ENCODE measurements around the gene HOXA6.

The HOXA6 gene

DNA sequence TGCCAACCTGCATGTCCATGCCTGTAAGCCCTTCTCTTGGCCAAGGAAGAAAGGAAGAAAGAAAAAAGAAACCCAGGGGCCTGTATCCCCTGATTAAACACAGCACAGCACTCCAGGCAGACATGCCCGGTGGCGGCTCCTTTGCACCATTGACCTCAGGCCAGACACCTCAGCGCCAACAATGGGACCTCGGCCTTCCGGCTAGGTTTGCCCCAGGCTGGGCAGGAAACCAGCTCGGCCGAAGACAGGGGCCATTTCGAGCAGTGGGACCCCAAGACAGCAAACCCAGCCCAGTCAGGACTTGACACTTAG is 23.7 kb upstream of the HOXA6 start:
- no peak for DNase-seq (ENCODE audit: low read depth)
- TF ChIP-seq CTCF (conservative IDR thresholded peaks at IDR 0.05; ENCODE audit: low read length): no peak
- H3K4me3 ChIP-seq (ENCODE audit: low read length): peak overlapping the region; percentile 87

DNA sequence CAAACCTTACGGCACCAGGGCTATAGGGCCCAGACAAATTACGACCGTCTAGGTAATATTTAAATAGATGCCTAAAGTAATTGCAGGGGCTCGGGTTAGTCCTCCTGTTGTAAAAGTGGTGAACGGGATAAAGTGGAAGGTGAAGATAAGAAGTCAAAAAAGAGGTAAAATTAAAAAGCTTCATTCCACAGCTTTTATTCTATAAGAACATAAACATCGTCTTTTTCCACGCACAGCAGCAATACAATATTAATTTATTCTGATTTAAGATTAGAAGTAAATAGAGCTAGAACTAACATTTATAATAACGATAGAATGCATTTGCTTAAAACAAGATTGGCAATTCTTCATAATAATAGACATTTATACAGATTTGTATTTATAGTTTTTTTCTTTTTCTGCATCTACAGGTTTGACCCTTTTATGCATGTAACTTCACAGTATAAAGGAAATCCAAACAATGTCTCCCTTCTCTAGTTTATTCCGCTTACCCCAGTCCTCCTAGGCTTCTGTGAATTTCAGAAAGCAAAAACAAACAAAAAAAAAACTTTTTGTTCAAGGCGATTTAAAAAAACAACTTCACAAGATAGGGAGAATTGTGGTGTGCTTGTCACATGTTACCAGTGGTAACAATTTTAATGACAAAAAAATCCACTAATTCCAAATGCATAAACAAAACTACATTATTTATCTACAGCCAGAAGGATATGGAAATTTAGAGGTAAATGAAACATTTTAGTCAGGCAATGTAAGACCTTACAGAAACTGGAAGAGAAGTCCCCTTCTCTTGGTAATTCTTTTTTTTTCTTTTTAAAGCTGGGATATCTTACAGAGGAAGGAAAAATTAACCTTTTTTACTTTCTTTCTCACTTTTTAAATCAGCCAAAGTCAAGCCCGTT is 23.1 kb upstream of the HOXA6 start:
- TF ChIP-seq CTCF (conservative IDR thresholded peaks at IDR 0.05; ENCODE audit: low read length): no peak
- H3K4me3 ChIP-seq (ENCODE audit: low read length): peak overlapping the region; percentile 87
- DNase-seq (ENCODE audit: low read depth): no peak

DNA sequence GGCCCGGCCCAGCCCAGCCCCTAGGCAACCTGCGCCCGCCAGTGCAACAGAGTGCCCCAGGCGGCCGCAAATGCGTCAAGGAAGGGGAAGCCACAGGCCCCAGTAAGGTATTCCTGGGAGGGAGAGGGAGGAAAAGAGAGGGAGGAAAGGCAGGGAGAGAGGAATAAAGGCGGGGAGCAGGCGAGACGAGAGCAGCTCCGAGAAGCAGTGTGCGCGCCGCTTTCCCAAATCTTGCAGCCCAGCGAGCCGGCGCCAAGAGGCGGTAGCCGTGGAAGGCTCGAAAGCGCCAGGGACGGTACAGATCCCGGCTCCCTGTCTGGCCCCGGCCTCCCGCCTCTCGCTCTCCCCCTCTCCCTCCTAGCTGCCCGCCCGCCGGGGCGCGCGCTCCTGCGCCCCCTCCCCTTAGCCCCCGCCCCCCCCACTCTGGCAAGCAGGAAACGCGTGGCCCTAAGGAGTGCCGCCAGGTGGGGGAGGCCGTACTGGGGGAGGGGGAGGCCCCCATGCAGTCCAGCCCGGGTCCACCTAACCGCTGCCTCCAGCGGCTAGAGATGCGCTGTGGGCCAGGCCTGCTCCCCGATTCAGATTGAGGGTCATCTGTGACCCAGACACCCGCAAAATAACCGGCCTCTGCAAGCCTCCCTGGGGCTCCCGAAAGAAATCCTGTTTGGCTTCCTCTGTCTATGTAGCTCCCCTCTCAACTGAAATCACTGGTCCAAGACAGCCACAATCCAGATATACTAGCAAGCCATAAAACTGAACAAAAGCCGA is 22.3 kb upstream of the HOXA6 start:
- DNase-seq (ENCODE audit: low read depth): no peak
- H3K4me3 ChIP-seq (ENCODE audit: low read length): peak overlapping the region; percentile 87
- no peak for TF ChIP-seq CTCF (conservative IDR thresholded peaks at IDR 0.05; ENCODE audit: low read length)

GRCh38 chr7:27168265-27168947 is 20.8 kb upstream of the HOXA6 start:
- peak overlapping the region; percentile 87 for H3K4me3 ChIP-seq (ENCODE audit: low read length)

GRCh38 chr7:27167916-27168264 is 20.3 kb upstream of the HOXA6 start:
- peak overlapping the region; percentile 87 for H3K4me3 ChIP-seq (ENCODE audit: low read length)
- TF ChIP-seq CTCF (conservative IDR thresholded peaks at IDR 0.05; ENCODE audit: low read length): no peak
- peak; percentile 81 for DNase-seq (ENCODE audit: low read depth)

More at GRCh38 chr7:27168265-27168947, 20.8 kb upstream of the HOXA6 start:
- TF ChIP-seq CTCF (conservative IDR thresholded peaks at IDR 0.05; ENCODE audit: low read length): peak; percentile 27; the same call in 1 of the 2 replicates
- DNase-seq (ENCODE audit: low read depth): peak; percentile 73

DNA sequence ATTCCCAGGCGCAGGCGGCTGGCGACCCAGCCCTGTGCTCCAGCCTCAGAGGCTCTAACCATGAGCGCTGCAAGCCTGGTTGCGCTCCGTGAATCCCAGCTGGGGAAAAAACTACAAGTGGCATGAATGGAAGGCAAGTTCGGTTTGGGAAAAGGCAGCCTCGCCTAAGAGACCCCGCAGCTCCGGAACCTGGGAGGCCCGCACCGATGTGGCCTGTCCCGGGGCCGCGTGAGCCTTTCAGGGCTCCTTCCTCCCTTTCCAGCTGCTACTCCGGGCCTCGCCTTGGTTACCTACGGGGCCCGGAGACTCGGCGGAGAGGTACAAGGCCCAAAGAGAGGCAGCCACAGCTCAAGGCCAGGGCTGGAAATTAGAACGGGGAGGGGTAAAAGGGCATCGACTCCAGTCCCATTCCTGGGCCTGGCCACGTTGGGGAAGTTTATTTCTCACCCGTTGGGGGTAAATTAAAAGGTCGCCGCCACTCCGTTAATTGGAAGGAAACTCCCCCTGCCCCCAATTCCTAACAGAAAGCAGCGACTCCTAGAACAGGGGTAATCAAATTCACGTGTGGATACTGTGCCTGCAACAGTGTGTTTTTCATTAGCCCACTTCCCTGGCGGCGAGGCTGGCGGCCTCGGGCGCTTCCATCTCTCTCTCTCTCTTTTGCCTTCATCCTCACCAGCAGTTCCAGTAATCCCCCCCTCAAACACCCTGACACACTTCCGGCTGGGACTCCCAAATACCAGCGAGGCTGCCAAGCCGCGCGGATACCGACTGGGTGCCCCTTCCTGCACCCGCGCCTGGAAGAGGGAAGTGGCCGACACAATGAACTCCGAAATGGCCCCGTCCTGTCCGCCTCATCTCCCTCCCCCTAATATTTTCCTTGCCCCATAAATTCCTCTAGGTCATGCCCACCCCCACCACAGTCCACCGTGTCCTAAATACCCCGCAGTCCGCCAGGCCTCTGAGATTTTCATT is 19.2 kb upstream of the HOXA6 start:
- peak overlapping the region; percentile 87 for H3K4me3 ChIP-seq (ENCODE audit: low read length)
- TF ChIP-seq CTCF (conservative IDR thresholded peaks at IDR 0.05; ENCODE audit: low read length): no peak
- peak; percentile 87 for DNase-seq (ENCODE audit: low read depth)
